ENCODE results near the gene SLC7A7. TPM values are rescaled to one million over a fixed set of nuclear protein-coding genes. Genes with fewer than 3 reads are reported as not detected.

SLC7A7 gene
- polyA plus RNA-seq, 1 donor from 2014 or later: not detected

GRCh38 chr14:22797017-22797917, 18.0 kb downstream of the SLC7A7 start:
- H3K36me3 ChIP-seq (ENCODE audit: insufficient read depth, low read length): no peaks in the 10 kb centered on the region
- H3K4me2 ChIP-seq (ENCODE audit: low read length): no peak overlapping the region
- TF ChIP-seq, protein P1, sequence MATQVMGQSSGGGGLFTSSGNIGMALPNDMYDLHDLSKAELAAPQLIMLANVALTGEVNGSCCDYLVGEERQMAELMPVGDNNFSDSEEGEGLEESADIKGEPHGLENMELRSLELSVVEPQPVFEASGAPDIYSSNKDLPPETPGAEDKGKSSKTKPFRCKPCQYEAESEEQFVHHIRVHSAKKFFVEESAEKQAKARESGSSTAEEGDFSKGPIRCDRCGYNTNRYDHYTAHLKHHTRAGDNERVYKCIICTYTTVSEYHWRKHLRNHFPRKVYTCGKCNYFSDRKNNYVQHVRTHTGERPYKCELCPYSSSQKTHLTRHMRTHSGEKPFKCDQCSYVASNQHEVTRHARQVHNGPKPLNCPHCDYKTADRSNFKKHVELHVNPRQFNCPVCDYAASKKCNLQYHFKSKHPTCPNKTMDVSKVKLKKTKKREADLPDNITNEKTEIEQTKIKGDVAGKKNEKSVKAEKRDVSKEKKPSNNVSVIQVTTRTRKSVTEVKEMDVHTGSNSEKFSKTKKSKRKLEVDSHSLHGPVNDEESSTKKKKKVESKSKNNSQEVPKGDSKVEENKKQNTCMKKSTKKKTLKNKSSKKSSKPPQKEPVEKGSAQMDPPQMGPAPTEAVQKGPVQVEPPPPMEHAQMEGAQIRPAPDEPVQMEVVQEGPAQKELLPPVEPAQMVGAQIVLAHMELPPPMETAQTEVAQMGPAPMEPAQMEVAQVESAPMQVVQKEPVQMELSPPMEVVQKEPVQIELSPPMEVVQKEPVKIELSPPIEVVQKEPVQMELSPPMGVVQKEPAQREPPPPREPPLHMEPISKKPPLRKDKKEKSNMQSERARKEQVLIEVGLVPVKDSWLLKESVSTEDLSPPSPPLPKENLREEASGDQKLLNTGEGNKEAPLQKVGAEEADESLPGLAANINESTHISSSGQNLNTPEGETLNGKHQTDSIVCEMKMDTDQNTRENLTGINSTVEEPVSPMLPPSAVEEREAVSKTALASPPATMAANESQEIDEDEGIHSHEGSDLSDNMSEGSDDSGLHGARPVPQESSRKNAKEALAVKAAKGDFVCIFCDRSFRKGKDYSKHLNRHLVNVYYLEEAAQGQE (IDR thresholded peaks at IDR 0.05; ENCODE audit: borderline replicate concordance): no peak
- no peak for TF ChIP-seq EP300 (conservative IDR thresholded peaks at IDR 0.05; ENCODE audit: poor library complexity, severe bottlenecking)
- no peak for TF ChIP-seq EZH2 (IDR thresholded peaks at IDR 0.05; ENCODE audit: borderline replicate concordance, insufficient read depth, low read length, poor library complexity, severe bottlenecking)
- no peak for TF ChIP-seq TAF1 (IDR thresholded peaks at IDR 0.05; ENCODE audit: low read depth)
- no peak for TF ChIP-seq POLR2AphosphoS5 (IDR thresholded peaks at IDR 0.05)
- H3K27ac ChIP-seq (ENCODE audit: low read length): no peak overlapping the region
- no peaks in the 10 kb centered on the region for H3K9me3 ChIP-seq (ENCODE audit: low read length)
- H3K27me3 ChIP-seq (ENCODE audit: insufficient read depth, low read depth, low read length): no peaks in the 10 kb centered on the region
- no peak overlapping the region for H3K4me3 ChIP-seq (ENCODE audit: low read length)
- no peaks in the 10 kb centered on the region for H3F3A ChIP-seq (ENCODE audit: insufficient read depth, low read length, poor library complexity, severe bottlenecking)
- no peak overlapping the region for H2AFZ ChIP-seq (ENCODE audit: low read depth, low read length)
- no peaks in the 10 kb centered on the region for H4K20me1 ChIP-seq (ENCODE audit: insufficient read depth)
- no peaks in the 10 kb centered on the region for H3K79me2 ChIP-seq (replicated peaks; ENCODE audit: insufficient read depth, low read length)
- no peak overlapping the region for H3K9ac ChIP-seq (ENCODE audit: low read length)
- H3K9me2 ChIP-seq (ENCODE audit: insufficient read depth, low read length): no peaks in the 10 kb centered on the region

DNA sequence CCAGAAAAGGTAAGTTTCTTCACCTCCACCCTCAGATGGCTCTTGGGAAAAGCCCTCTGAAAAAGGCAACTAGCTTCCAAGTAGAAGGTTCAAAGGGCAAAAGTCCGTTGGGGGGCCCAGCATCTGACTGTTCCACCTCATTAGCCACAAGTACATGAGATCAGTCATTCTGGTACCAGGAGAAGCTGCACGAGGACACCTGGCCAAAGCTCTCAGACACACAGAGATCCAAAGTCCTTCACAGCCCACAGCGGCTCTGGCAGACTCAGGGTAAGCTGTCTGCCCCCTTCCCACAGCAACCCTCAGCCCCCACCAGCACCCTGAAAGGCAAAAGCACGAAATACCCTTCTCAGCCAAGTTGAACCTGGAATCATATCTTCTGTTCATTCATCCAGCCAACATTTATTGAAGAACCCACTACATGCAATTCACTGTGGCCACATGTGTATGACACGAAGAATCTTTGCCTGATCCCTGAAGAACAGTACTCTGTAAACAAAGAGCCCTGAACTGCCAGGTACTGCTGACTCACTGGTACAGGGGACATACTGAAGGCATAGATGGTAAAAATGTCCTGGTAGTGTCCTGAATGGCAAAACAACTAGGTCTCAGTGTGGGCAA, 19.0 kb downstream of the SLC7A7 start:
- Histone ChIP-seq H3F3A (ENCODE audit: insufficient read depth, low read length, poor library complexity, severe bottlenecking) (no peaks in the 10 kb centered on the region), H3K4me3 (ENCODE audit: low read length) (no peak overlapping the region), H3K9me3 (ENCODE audit: low read length) (no peaks in the 10 kb centered on the region), H3K9ac (ENCODE audit: low read length) (no peak overlapping the region), H3K4me2 (ENCODE audit: low read length) (no peak overlapping the region), H2AFZ (ENCODE audit: low read depth, low read length) (no peak overlapping the region), H3K27me3 (ENCODE audit: insufficient read depth, low read depth, low read length) (no peaks in the 10 kb centered on the region), H3K27ac (ENCODE audit: low read length) (no peak overlapping the region), H4K20me1 (ENCODE audit: insufficient read depth) (no peaks in the 10 kb centered on the region), H3K9me2 (ENCODE audit: insufficient read depth, low read length) (no peaks in the 10 kb centered on the region), H3K79me2 (replicated peaks; ENCODE audit: insufficient read depth, low read length) (no peaks in the 10 kb centered on the region), H3K36me3 (ENCODE audit: insufficient read depth, low read length) (no peaks in the 10 kb centered on the region)
- TF ChIP-seq EZH2 (IDR thresholded peaks at IDR 0.05; ENCODE audit: borderline replicate concordance, insufficient read depth, low read length, poor library complexity, severe bottlenecking): no peak
- no peak for TF ChIP-seq EP300 (conservative IDR thresholded peaks at IDR 0.05; ENCODE audit: poor library complexity, severe bottlenecking)

DNA sequence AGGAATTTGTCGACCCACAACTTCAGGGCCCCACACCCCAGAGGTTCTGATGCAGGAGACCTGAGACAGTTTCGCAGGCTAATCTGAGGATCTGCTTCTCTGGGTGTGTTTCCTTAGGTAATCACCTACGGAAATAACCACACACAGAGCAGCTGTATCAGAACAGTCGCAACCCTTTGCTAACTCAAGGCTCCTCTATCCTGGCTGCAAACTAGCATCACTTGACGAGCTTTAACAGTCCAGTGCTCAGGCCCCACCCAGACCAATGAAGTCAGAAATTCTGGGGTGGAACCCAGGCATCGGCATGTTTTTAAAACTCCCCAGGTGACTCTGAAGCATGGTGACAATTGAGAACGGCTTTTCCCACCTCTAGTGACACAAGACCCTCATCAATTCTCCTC, 20.7 kb downstream of the SLC7A7 start:
- no peaks in the 10 kb centered on the region for H3K27me3 ChIP-seq (ENCODE audit: insufficient read depth, low read depth, low read length)
- H3K4me2 ChIP-seq (ENCODE audit: low read length): no peak overlapping the region
- TF ChIP-seq SMC3 (conservative IDR thresholded peaks at IDR 0.05; ENCODE audit: poor library complexity) (no peak), MXI1 (conservative IDR thresholded peaks at IDR 0.05; ENCODE audit: poor library complexity, severe bottlenecking) (no peak), EP300 (conservative IDR thresholded peaks at IDR 0.05; ENCODE audit: poor library complexity, severe bottlenecking) (no peak), TAF1 (IDR thresholded peaks at IDR 0.05; ENCODE audit: low read depth) (no peak), RAD21 (conservative IDR thresholded peaks at IDR 0.05) (no peak), POLR2AphosphoS5 (IDR thresholded peaks at IDR 0.05) (no peak), EZH2 (IDR thresholded peaks at IDR 0.05; ENCODE audit: borderline replicate concordance, insufficient read depth, low read length, poor library complexity, severe bottlenecking) (no peak)
- TF ChIP-seq, protein P2, sequence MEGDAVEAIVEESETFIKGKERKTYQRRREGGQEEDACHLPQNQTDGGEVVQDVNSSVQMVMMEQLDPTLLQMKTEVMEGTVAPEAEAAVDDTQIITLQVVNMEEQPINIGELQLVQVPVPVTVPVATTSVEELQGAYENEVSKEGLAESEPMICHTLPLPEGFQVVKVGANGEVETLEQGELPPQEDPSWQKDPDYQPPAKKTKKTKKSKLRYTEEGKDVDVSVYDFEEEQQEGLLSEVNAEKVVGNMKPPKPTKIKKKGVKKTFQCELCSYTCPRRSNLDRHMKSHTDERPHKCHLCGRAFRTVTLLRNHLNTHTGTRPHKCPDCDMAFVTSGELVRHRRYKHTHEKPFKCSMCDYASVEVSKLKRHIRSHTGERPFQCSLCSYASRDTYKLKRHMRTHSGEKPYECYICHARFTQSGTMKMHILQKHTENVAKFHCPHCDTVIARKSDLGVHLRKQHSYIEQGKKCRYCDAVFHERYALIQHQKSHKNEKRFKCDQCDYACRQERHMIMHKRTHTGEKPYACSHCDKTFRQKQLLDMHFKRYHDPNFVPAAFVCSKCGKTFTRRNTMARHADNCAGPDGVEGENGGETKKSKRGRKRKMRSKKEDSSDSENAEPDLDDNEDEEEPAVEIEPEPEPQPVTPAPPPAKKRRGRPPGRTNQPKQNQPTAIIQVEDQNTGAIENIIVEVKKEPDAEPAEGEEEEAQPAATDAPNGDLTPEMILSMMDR (IDR thresholded peaks at IDR 0.05; ENCODE audit: poor library complexity, severe bottlenecking): no peak
- TF ChIP-seq, protein P1 (IDR thresholded peaks at IDR 0.05; ENCODE audit: borderline replicate concordance): no peak
- H4K20me1 ChIP-seq (ENCODE audit: insufficient read depth): no peaks in the 10 kb centered on the region
- H3K36me3 ChIP-seq (ENCODE audit: insufficient read depth, low read length): no peaks in the 10 kb centered on the region
- no peak overlapping the region for H3K4me3 ChIP-seq (ENCODE audit: low read length)
- H3K9me2 ChIP-seq (ENCODE audit: insufficient read depth, low read length): no peaks in the 10 kb centered on the region
- no peak overlapping the region for H2AFZ ChIP-seq (ENCODE audit: low read depth, low read length)
- H3K79me2 ChIP-seq (replicated peaks; ENCODE audit: insufficient read depth, low read length): no peaks in the 10 kb centered on the region
- no peak overlapping the region for H3K9ac ChIP-seq (ENCODE audit: low read length)
- H3F3A ChIP-seq (ENCODE audit: insufficient read depth, low read length, poor library complexity, severe bottlenecking): no peaks in the 10 kb centered on the region
- H3K9me3 ChIP-seq (ENCODE audit: low read length): no peaks in the 10 kb centered on the region
- no peak overlapping the region for H3K27ac ChIP-seq (ENCODE audit: low read length)

All from neural cell (in vitro differentiated cells).